ENCODE results near the gene PYDC2. TPM values are rescaled to one million over a fixed set of nuclear protein-coding genes. Genes with fewer than 3 reads are reported as not detected.

The PYDC2 gene
- total and polyA plus RNA-seq, 7 donors: not detected

- no peak overlapping the region for H3K27ac ChIP-seq
- no peak for TF ChIP-seq CTCF (IDR thresholded peaks at IDR 0.05)
- no peak for DNase-seq
- no peaks in the 10 kb centered on the region for H3K27me3 ChIP-seq (ENCODE audit: insufficient read depth in 3 of 3, low read length in 2 of 3)
- no peaks in the 10 kb centered on the region for H3K4me1 ChIP-seq
- H3K36me3 ChIP-seq (ENCODE audit: insufficient read depth in 1 of 2, low read depth in 1 of 2): no peaks in the 10 kb centered on the region
- no peak for ATAC-seq
- H3K9me3 ChIP-seq: no peaks in the 10 kb centered on the region
- H3K4me3 ChIP-seq: no peak overlapping the region
- intact Hi-C loops (cut with DNase I): no loop called here
Measured at GRCh38 chr3:191493336-191493735, 32.4 kb downstream of the PYDC2 start.

- Histone ChIP-seq H3K27ac (no peak overlapping the region), H3K27me3 (ENCODE audit: insufficient read depth in 3 of 3, low read length in 2 of 3) (no peaks in the 10 kb centered on the region), H3K4me1 (no peaks in the 10 kb centered on the region), H3K9me3 (no peaks in the 10 kb centered on the region), H3K4me3 (no peak overlapping the region), H3K36me3 (ENCODE audit: insufficient read depth in 1 of 2, low read depth in 1 of 2) (no peaks in the 10 kb centered on the region)
- DNase-seq (peak; percentile 35 to 57), ATAC-seq (no peak)
- 19 to 29% (median 21%) methylated on average over 20 of the region's 20 CpGs for WGBS, 3 donors
- intact Hi-C loops (cut with DNase I): no loop called here
- TF ChIP-seq CTCF (IDR thresholded peaks at IDR 0.05): no peak
Measured at GRCh38 chr3:191499307-191500080, 38.5 kb downstream of the PYDC2 start.

- no peaks in the 10 kb centered on the region for H3K9me3 ChIP-seq
- TF ChIP-seq CTCF (IDR thresholded peaks at IDR 0.05): no peak
- DNase-seq (no peak), ATAC-seq (no peak)
- no peaks in the 10 kb centered on the region for H3K36me3 ChIP-seq (ENCODE audit: insufficient read depth in 1 of 2, low read depth in 1 of 2)
- 75 to 78% (median 76%) methylated on average over 5 of the region's 5 CpGs for WGBS, 3 donors
- no peaks in the 10 kb centered on the region for H3K27me3 ChIP-seq (ENCODE audit: insufficient read depth in 3 of 3, low read length in 2 of 3)
- H3K4me3 ChIP-seq: no peak overlapping the region
- no peaks in the 10 kb centered on the region for H3K4me1 ChIP-seq
- intact Hi-C loops (cut with DNase I): no loop called here
- H3K27ac ChIP-seq: no peak overlapping the region
Measured at GRCh38 chr3:191500892-191501291, 39.9 kb downstream of the PYDC2 start.

GRCh38 chr3:191502583-191502982, 41.6 kb downstream of the PYDC2 start:
- intact Hi-C loops (cut with DNase I): no loop called here
- DNase-seq (no peak), ATAC-seq (no peak)
- no peaks in the 10 kb centered on the region for H3K4me1 ChIP-seq
- TF ChIP-seq CTCF (IDR thresholded peaks at IDR 0.05): no peak
- H3K27ac ChIP-seq: no peak overlapping the region
- H3K27me3 ChIP-seq (ENCODE audit: insufficient read depth in 3 of 3, low read length in 2 of 3): no peaks in the 10 kb centered on the region
- H3K9me3 ChIP-seq: no peaks in the 10 kb centered on the region
- 58 to 71% (median 64%) methylated on average over 3 of the region's 3 CpGs for WGBS, 3 donors
- no peak overlapping the region for H3K4me3 ChIP-seq
- no peaks in the 10 kb centered on the region for H3K36me3 ChIP-seq (ENCODE audit: insufficient read depth in 1 of 2, low read depth in 1 of 2)

GRCh38 chr3:191509078-191509477, 48.1 kb downstream of the PYDC2 start:
- no peak overlapping the region for H3K27ac ChIP-seq
- no peaks in the 10 kb centered on the region for H3K27me3 ChIP-seq (ENCODE audit: insufficient read depth in 3 of 3, low read length in 2 of 3)
- no peak overlapping the region for H3K4me3 ChIP-seq
- H3K4me1 ChIP-seq: no peaks in the 10 kb centered on the region
- no peak for DNase-seq
- no peaks in the 10 kb centered on the region for H3K9me3 ChIP-seq
- H3K36me3 ChIP-seq (ENCODE audit: insufficient read depth in 1 of 2, low read depth in 1 of 2): no peaks in the 10 kb centered on the region
- 81 to 92% (median 86%) methylated on average over 2 of the region's 2 CpGs for WGBS, 3 donors
- intact Hi-C loops (cut with DNase I): no loop called here
- no peak for TF ChIP-seq CTCF (IDR thresholded peaks at IDR 0.05)
- no peak for ATAC-seq
